Loucy (cell line): ENCODE results near the gene ALK.

Source experiments
- H2AFZ ChIP-seq: fragments of 200-600 bp; sonication (generic); 2 replicates; pipeline ENCODE4 v1.6.0; 2016; ENCODE audit warnings: antibody characterized with exemption, mild to moderate bottlenecking, low read length, moderate library complexity
- H3F3A ChIP-seq: fragments of 200-600 bp; 2 replicates; pipeline ENCODE4 v1.6.0; 2016; ENCODE audit warnings: antibody characterized with exemption, low read depth, mild to moderate bottlenecking
- H3K27me3 ChIP-seq: fragments of 200-600 bp; sonication (generic); 2 replicates; pipeline ENCODE4 v1.6.1; 2014; ENCODE audit warnings: low read length, mild to moderate bottlenecking; ENCODE audit not compliant: insufficient read depth, poor library complexity, severe bottlenecking
- H3K36me3 ChIP-seq: fragments of 200-600 bp; sonication (generic); 2 replicates; pipeline ENCODE4 v1.6.1; 2016; ENCODE audit warnings: low read length; ENCODE audit not compliant: insufficient read depth
- H3K4me1 ChIP-seq: fragments of 200-600 bp; sonication (generic); 2 replicates; pipeline ENCODE4 v1.5.1; 2014; ENCODE audit warnings: low read length, mild to moderate bottlenecking; ENCODE audit not compliant: insufficient read depth, poor library complexity, severe bottlenecking
- H3K4me2 ChIP-seq: fragments of 200-600 bp; sonication (generic); 2 replicates; pipeline ENCODE4 v1.6.0; 2014; ENCODE audit warnings: antibody characterized with exemption, low read length, low read depth, mild to moderate bottlenecking; ENCODE audit not compliant: poor library complexity, severe bottlenecking
- H3K4me3 ChIP-seq: fragments of 200-600 bp; sonication (generic); 2 replicates; pipeline ENCODE4 v1.5.1; 2014; ENCODE audit warnings: low read length, mild to moderate bottlenecking, mixed read lengths; ENCODE audit not compliant: poor library complexity, severe bottlenecking
- H3K79me2 ChIP-seq: fragments of 200-600 bp; sonication (generic); 2 replicates; pipeline ENCODE4 v1.6.1; 2014; ENCODE audit warnings: low read length; ENCODE audit not compliant: insufficient read depth
- H3K9ac ChIP-seq: fragments of 200-600 bp; sonication (generic); 2 replicates; pipeline ENCODE4 v1.6.0; 2014; ENCODE audit warnings: mild to moderate bottlenecking, low read depth, low read length, moderate library complexity; ENCODE audit not compliant: poor library complexity, severe bottlenecking
- H3K9me2 ChIP-seq: fragments of 200-600 bp; sonication (generic); replicated peaks from 2 replicates; pipeline ENCODE4 v1.6.1; 2016; ENCODE audit warnings: low read depth, low read length, mixed read lengths
- H3K9me3 ChIP-seq: fragments of 200-600 bp; sonication (generic); 2 replicates; pipeline ENCODE4 v1.6.1; 2014; ENCODE audit warnings: mild to moderate bottlenecking, antibody characterized with exemption, low read length, low read depth; ENCODE audit not compliant: insufficient read depth
- H4K20me1 ChIP-seq: fragments of 200-600 bp; sonication (generic); 2 replicates; pipeline ENCODE4 v1.6.0; 2014; ENCODE audit warnings: antibody characterized with exemption, low read length, mild to moderate bottlenecking; ENCODE audit not compliant: insufficient read depth, poor library complexity, severe bottlenecking
- CTCF ChIP-seq: fragments of 200-600 bp; sonication (generic); conservative IDR thresholded peaks from 2 replicates; pipeline ENCODE4 v1.5.1; 2014; ENCODE audit warnings: mild to moderate bottlenecking, antibody characterized with exemption, low read length
- EZH2phosphoT487 ChIP-seq: fragments of 200-600 bp; IDR thresholded peaks from 2 replicates; pipeline ENCODE4 v1.6.1; 2018; ENCODE audit warnings: antibody characterized with exemption, mild to moderate bottlenecking, moderate library complexity, borderline replicate concordance

ALK gene

GRCh38 chr2:29729932-29730331 is 191.5 kb downstream of the ALK start:
- Histone ChIP-seq H3K36me3 (no peaks in the 10 kb centered on the region), H3K4me2 (no peak overlapping the region), H3K4me3 (no peak overlapping the region), H3K4me1 (peaks cover 6% of the 10 kb centered on the region), H3F3A (no peaks in the 10 kb centered on the region), H3K27me3 (no peaks in the 10 kb centered on the region), H3K79me2 (no peaks in the 10 kb centered on the region), H4K20me1 (no peaks in the 10 kb centered on the region), H3K9ac (no peak overlapping the region), H3K9me3 (no peaks in the 10 kb centered on the region), H3K9me2 (no peaks in the 10 kb centered on the region), H2AFZ (no peak overlapping the region)
- TF ChIP-seq EZH2phosphoT487 (no peak), CTCF (no peak)

DNA sequence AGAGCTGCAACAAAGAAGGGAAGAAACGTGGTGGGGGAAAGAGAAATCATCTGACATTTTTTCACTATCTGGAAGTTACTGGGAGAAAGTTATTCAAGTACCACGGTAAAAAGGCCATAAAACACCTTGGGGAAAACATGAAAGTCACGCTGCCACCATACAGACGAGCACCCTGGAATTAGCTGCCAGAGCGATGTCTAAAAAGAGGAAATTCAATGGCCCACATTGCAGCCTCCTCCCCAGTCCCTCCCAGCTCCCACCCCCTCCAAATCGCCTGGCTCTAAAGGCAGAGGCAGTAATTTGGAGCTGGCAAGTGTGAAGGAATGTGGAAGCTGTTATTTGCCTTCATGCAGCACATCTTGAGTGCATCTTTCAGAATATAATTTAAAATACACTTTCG is 192.0 kb downstream of the ALK start:
- no peaks in the 10 kb centered on the region for H3K36me3 ChIP-seq
- peaks cover 11% of the 10 kb centered on the region for H3K4me1 ChIP-seq
- TF ChIP-seq CTCF (no peak), EZH2phosphoT487 (no peak)
- no peaks in the 10 kb centered on the region for H3F3A ChIP-seq
- no peaks in the 10 kb centered on the region for H3K9me3 ChIP-seq
- no peak overlapping the region for H3K4me2 ChIP-seq
- no peaks in the 10 kb centered on the region for H3K27me3 ChIP-seq
- H3K9ac ChIP-seq = no peak overlapping the region
- H3K79me2 ChIP-seq = no peaks in the 10 kb centered on the region
- H3K4me3 ChIP-seq = no peak overlapping the region
- H2AFZ ChIP-seq = no peak overlapping the region
- no peaks in the 10 kb centered on the region for H4K20me1 ChIP-seq
- H3K9me2 ChIP-seq = no peaks in the 10 kb centered on the region

DNA sequence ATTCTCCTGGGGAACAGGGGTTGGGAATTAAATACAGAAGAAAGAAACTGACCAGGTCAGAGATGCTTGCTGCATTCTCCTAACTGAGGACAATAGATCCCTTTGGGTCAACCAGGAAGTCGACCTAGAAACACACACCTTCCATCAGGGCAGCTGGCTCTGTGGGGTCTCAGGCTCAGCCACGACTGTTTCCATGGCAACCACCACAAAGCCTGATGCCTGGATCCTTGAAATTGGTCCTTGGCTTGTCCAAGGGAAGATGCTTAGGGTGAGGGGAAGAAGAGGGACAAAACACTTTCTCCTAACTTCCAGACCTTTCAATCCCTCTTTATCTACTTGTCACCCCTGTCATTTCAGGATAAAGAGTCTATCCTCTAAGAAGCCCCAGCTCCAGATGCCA is 194.4 kb downstream of the ALK start:
- Histone ChIP-seq H3K79me2 (no peaks in the 10 kb centered on the region), H4K20me1 (no peaks in the 10 kb centered on the region), H3F3A (no peaks in the 10 kb centered on the region), H3K9me3 (no peaks in the 10 kb centered on the region), H2AFZ (no peak overlapping the region), H3K4me3 (no peak overlapping the region), H3K9ac (no peak overlapping the region), H3K9me2 (no peaks in the 10 kb centered on the region), H3K27me3 (no peaks in the 10 kb centered on the region), H3K36me3 (no peaks in the 10 kb centered on the region), H3K4me2 (no peak overlapping the region), H3K4me1 (peaks cover 6% of the 10 kb centered on the region)
- TF ChIP-seq EZH2phosphoT487 (no peak), CTCF (no peak)
